ENCODE measurements around the gene CIAO3. TPM values are rescaled to one million over a fixed set of nuclear protein-coding genes. Genes with fewer than 3 reads are reported as not detected.

The CIAO3 gene
- polyA plus RNA-seq, 1 donor from 2014 or later: 57.8 TPM

DNA sequence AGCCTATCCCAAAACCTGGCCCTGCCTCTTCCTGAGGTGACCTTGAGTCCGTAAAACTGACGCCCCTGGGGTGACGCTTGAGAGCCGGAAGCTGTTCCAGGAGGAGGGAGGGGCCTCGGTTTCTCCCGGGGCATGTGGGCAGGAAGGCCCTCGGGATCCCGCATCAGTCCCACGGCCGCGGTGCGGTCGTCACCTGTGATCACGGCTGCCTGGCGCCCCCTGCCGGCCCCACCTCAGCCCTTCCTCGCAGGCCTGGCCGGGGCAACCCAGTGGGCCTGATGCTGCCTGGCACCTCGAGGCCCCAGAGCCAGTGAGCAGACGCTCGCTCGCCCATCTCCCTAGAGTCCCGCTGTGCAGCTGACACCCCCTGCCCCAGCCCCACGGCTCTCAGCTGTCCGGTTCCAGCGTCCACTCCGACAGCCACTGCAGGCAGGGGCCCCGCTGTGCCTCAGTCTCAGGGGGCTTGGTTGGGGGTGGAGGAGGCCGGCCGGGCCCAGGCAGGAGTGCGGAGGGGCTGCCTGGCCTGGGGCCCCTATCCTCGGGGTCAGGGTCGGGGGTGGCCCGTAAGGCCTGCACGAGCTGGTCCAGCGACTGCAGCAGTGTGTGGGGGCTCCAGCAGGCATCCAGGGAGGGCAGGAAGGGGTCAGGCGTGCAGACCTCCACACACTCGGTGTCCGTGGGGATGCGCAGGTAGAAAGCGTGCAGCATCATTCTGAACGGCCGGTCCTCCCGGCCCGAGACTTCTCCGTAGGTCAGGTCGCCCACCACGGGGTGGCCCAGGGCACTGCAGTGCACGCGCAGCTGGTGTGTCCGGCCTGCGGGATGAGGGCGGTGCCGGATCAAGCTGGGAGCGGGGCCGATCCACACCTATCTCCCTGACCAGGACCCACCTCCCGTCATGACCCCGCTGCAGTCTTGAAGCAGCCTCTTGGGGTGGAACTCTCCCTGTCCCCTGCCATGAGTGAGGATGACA lies 45.1 kb upstream of the CIAO3 start:
- Histone ChIP-seq H3K9me3 (ENCODE audit: low read length) (no peaks in the 10 kb centered on the region), H3K4me3 (ENCODE audit: low read length) (no peak overlapping the region), H3K9ac (ENCODE audit: low read length) (no peak overlapping the region), H3K9me2 (ENCODE audit: insufficient read depth, low read length) (no peaks in the 10 kb centered on the region), H3K27me3 (ENCODE audit: insufficient read depth, low read depth, low read length) (no peaks in the 10 kb centered on the region), H2AFZ (ENCODE audit: low read depth, low read length) (no peak overlapping the region), H3F3A (ENCODE audit: insufficient read depth, low read length, poor library complexity, severe bottlenecking) (no peaks in the 10 kb centered on the region), H3K79me2 (replicated peaks; ENCODE audit: insufficient read depth, low read length) (peaks cover 9% of the 10 kb centered on the region), H3K4me2 (ENCODE audit: low read length) (no peak overlapping the region), H3K27ac (ENCODE audit: low read length) (no peak overlapping the region), H3K36me3 (ENCODE audit: insufficient read depth, low read length) (no peaks in the 10 kb centered on the region), H4K20me1 (ENCODE audit: insufficient read depth) (no peaks in the 10 kb centered on the region)
- peak; percentile 79 for TF ChIP-seq RAD21 (conservative IDR thresholded peaks at IDR 0.05)
- TF ChIP-seq, protein P1, sequence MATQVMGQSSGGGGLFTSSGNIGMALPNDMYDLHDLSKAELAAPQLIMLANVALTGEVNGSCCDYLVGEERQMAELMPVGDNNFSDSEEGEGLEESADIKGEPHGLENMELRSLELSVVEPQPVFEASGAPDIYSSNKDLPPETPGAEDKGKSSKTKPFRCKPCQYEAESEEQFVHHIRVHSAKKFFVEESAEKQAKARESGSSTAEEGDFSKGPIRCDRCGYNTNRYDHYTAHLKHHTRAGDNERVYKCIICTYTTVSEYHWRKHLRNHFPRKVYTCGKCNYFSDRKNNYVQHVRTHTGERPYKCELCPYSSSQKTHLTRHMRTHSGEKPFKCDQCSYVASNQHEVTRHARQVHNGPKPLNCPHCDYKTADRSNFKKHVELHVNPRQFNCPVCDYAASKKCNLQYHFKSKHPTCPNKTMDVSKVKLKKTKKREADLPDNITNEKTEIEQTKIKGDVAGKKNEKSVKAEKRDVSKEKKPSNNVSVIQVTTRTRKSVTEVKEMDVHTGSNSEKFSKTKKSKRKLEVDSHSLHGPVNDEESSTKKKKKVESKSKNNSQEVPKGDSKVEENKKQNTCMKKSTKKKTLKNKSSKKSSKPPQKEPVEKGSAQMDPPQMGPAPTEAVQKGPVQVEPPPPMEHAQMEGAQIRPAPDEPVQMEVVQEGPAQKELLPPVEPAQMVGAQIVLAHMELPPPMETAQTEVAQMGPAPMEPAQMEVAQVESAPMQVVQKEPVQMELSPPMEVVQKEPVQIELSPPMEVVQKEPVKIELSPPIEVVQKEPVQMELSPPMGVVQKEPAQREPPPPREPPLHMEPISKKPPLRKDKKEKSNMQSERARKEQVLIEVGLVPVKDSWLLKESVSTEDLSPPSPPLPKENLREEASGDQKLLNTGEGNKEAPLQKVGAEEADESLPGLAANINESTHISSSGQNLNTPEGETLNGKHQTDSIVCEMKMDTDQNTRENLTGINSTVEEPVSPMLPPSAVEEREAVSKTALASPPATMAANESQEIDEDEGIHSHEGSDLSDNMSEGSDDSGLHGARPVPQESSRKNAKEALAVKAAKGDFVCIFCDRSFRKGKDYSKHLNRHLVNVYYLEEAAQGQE (IDR thresholded peaks at IDR 0.05; ENCODE audit: borderline replicate concordance): no peak
- peak; percentile 81 for TF ChIP-seq SMC3 (conservative IDR thresholded peaks at IDR 0.05; ENCODE audit: poor library complexity)
- TF ChIP-seq, protein P2, sequence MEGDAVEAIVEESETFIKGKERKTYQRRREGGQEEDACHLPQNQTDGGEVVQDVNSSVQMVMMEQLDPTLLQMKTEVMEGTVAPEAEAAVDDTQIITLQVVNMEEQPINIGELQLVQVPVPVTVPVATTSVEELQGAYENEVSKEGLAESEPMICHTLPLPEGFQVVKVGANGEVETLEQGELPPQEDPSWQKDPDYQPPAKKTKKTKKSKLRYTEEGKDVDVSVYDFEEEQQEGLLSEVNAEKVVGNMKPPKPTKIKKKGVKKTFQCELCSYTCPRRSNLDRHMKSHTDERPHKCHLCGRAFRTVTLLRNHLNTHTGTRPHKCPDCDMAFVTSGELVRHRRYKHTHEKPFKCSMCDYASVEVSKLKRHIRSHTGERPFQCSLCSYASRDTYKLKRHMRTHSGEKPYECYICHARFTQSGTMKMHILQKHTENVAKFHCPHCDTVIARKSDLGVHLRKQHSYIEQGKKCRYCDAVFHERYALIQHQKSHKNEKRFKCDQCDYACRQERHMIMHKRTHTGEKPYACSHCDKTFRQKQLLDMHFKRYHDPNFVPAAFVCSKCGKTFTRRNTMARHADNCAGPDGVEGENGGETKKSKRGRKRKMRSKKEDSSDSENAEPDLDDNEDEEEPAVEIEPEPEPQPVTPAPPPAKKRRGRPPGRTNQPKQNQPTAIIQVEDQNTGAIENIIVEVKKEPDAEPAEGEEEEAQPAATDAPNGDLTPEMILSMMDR (IDR thresholded peaks at IDR 0.05; ENCODE audit: poor library complexity, severe bottlenecking): peak; percentile 78

DNA sequence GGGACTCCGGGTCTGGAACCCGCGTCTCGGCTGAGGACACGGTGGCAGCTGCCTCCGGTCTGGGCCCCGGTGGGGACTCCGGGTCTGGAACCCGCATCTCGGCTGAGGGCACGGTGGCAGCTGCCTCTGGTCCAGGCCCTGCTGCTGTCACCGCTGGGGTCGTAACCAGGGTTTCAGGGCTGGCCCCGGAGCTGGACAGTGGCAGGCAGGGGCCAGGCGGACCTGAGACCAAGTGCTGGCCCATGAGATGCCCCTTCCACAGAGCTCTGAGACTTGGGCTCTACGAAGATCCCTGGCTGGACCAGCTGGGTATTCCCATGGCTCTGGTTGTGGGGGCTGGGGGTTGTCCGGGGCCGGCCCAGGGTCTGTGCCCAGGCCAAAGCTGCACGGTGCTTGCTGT lies 43.6 kb upstream of the CIAO3 start:
- no peak for TF ChIP-seq MXI1 (conservative IDR thresholded peaks at IDR 0.05; ENCODE audit: poor library complexity, severe bottlenecking)
- TF ChIP-seq POLR2AphosphoS5 (IDR thresholded peaks at IDR 0.05): no peak
- H3K79me2 ChIP-seq (replicated peaks; ENCODE audit: insufficient read depth, low read length): peaks cover 8% of the 10 kb centered on the region
- H3K9me3 ChIP-seq (ENCODE audit: low read length): no peaks in the 10 kb centered on the region
- no peak overlapping the region for H3K4me2 ChIP-seq (ENCODE audit: low read length)
- no peaks in the 10 kb centered on the region for H3K36me3 ChIP-seq (ENCODE audit: insufficient read depth, low read length)
- H3K27me3 ChIP-seq (ENCODE audit: insufficient read depth, low read depth, low read length): no peaks in the 10 kb centered on the region
- H3F3A ChIP-seq (ENCODE audit: insufficient read depth, low read length, poor library complexity, severe bottlenecking): no peaks in the 10 kb centered on the region
- H3K9ac ChIP-seq (ENCODE audit: low read length): no peak overlapping the region
- no peaks in the 10 kb centered on the region for H4K20me1 ChIP-seq (ENCODE audit: insufficient read depth)
- no peak overlapping the region for H3K4me3 ChIP-seq (ENCODE audit: low read length)
- no peak overlapping the region for H2AFZ ChIP-seq (ENCODE audit: low read depth, low read length)
- no peaks in the 10 kb centered on the region for H3K9me2 ChIP-seq (ENCODE audit: insufficient read depth, low read length)
- no peak overlapping the region for H3K27ac ChIP-seq (ENCODE audit: low read length)
